WTC11 (cell line): Measurements from ENCODE around the gene BPIFA2. TPM values are rescaled to one million over a fixed set of nuclear protein-coding genes. Genes with fewer than 3 reads are reported as not detected.

ENCODE experiments used
- ATAC-seq: fragments of 200-7000 bp; cut with Tn5 transposase; 2 replicates; pipeline ENCODE4 v1.10.0; 2021; ENCODE audit warnings: mild to moderate bottlenecking, moderate library complexity
- CTCF ChIA-PET: fragments of 300-600 bp; sonication (Branson Sonifier 250); formaldehyde crosslinking; loops from one replicate; lab custom pipeline; 2021; ENCODE audit warnings: antibody characterized with exemption; lab: Charles Lee
- POLR2A ChIA-PET: fragments of 350-600 bp; sonication (Branson Sonifier 250); formaldehyde crosslinking; loops from one replicate; lab custom pipeline; 2021; ENCODE audit warnings: antibody characterized with exemption; lab: Charles Lee
- DNase-seq: peaks from one replicate; pipeline ENCODE4 v3.0.0; 2021; ENCODE audit warnings: low spot score
- H3K27ac Mint-ChIP-seq: 2 replicates; pipeline ENCODE4 v1.8.0; 2021; ENCODE audit warnings: mixed read lengths
- H3K27me3 Mint-ChIP-seq: 2 replicates; pipeline ENCODE4 v1.8.0; 2021; ENCODE audit warnings: low read depth, mild to moderate bottlenecking, moderate library complexity, mixed read lengths
- H3K36me3 Mint-ChIP-seq: 2 replicates; pipeline ENCODE4 v1.8.0; 2021; ENCODE audit warnings: mixed read lengths
- H3K4me1 Mint-ChIP-seq: 2 replicates; pipeline ENCODE4 v1.8.0; 2022; ENCODE audit warnings: mixed read lengths
- H3K4me3 Mint-ChIP-seq: 2 replicates; pipeline ENCODE4 v1.8.0; 2021; ENCODE audit warnings: mild to moderate bottlenecking, moderate library complexity, mixed read lengths
- H3K9me3 Mint-ChIP-seq: 2 replicates; pipeline ENCODE4 v1.8.0; 2021; ENCODE audit warnings: mixed read lengths
- AR ChIP-seq: fragments of 250-450 bp; sonication (Bioruptor Pico); IDR thresholded peaks from 2 replicates; pipeline ENCODE4 v1.9.0; 2021; ENCODE audit warnings: mild to moderate bottlenecking
- ARID4B ChIP-seq: sonication (generic); formaldehyde crosslinking; IDR thresholded peaks from 2 replicates; pipeline ENCODE4 v1.8.0; 2023; ENCODE audit warnings: missing genetic modification reagents, mild to moderate bottlenecking, borderline replicate concordance
- CREB1 ChIP-seq: sonication (generic); formaldehyde crosslinking; IDR thresholded peaks from 2 replicates; pipeline ENCODE4 v1.8.0; 2023; ENCODE audit warnings: mild to moderate bottlenecking, missing genetic modification reagents
- ELF4 ChIP-seq: sonication (generic); formaldehyde crosslinking; IDR thresholded peaks from 2 replicates; pipeline ENCODE4 v1.8.1; 2022; ENCODE audit warnings: low read depth, mild to moderate bottlenecking, moderate library complexity, missing genetic modification reagents
- EMX1 ChIP-seq: fragments of 250-450 bp; sonication (Bioruptor Pico); IDR thresholded peaks from 2 replicates; pipeline ENCODE4 v1.8.0; 2021; ENCODE audit warnings: mild to moderate bottlenecking
- ETV6 ChIP-seq: sonication (generic); formaldehyde crosslinking; IDR thresholded peaks from 2 replicates; pipeline ENCODE4 v1.8.1; 2022; ENCODE audit warnings: mild to moderate bottlenecking, missing genetic modification reagents
- GABPB1 ChIP-seq: sonication (generic); formaldehyde crosslinking; IDR thresholded peaks from 2 replicates; pipeline ENCODE4 v1.8.1; 2023; ENCODE audit warnings: mild to moderate bottlenecking, missing genetic modification reagents
- HMGA2 ChIP-seq: fragments of 250-450 bp; sonication (Bioruptor Pico); IDR thresholded peaks from 2 replicates; pipeline ENCODE4 v1.4.0; 2021; ENCODE audit warnings: mild to moderate bottlenecking, moderate library complexity
- KAT7 ChIP-seq: sonication (generic); formaldehyde crosslinking; IDR thresholded peaks from 2 replicates; pipeline ENCODE4 v1.8.1; 2023; ENCODE audit warnings: missing genetic modification reagents, mild to moderate bottlenecking, borderline replicate concordance
- MLX ChIP-seq: sonication (generic); formaldehyde crosslinking; IDR thresholded peaks from 2 replicates; pipeline ENCODE4 v1.8.1; 2023; ENCODE audit warnings: mild to moderate bottlenecking, missing genetic modification reagents, moderate library complexity
- NFATC4 ChIP-seq: fragments of 250-450 bp; sonication (Bioruptor Pico); IDR thresholded peaks from 2 replicates; pipeline ENCODE4 v1.9.0; 2021; ENCODE audit warnings: mild to moderate bottlenecking
- NFYB ChIP-seq: sonication (generic); formaldehyde crosslinking; conservative IDR thresholded peaks from 2 replicates; pipeline ENCODE4 v1.8.0; 2022; ENCODE audit warnings: low read depth, missing genetic modification reagents
- NR1H2 ChIP-seq: sonication (generic); formaldehyde crosslinking; IDR thresholded peaks from 2 replicates; pipeline ENCODE4 v1.9.0; 2021; ENCODE audit warnings: mild to moderate bottlenecking, moderate library complexity, missing genetic modification reagents
- SMAD3 ChIP-seq: sonication (generic); formaldehyde crosslinking; IDR thresholded peaks from 2 replicates; pipeline ENCODE4 v1.8.0; 2022; ENCODE audit warnings: missing genetic modification reagents, mild to moderate bottlenecking, borderline replicate concordance
- TCF7 ChIP-seq: sonication (generic); formaldehyde crosslinking; IDR thresholded peaks from 2 replicates; pipeline ENCODE4 v1.8.0; 2022; ENCODE audit warnings: mild to moderate bottlenecking, low read depth, missing genetic modification reagents, moderate library complexity
- USF1 ChIP-seq: sonication (generic); formaldehyde crosslinking; IDR thresholded peaks from 2 replicates; pipeline ENCODE4 v1.8.0; 2022; ENCODE audit warnings: mild to moderate bottlenecking, missing genetic modification reagents
- ZNF219 ChIP-seq: sonication (generic); formaldehyde crosslinking; IDR thresholded peaks from 2 replicates; pipeline ENCODE4 v1.8.0; 2023; ENCODE audit warnings: missing genetic modification reagents, mild to moderate bottlenecking, borderline replicate concordance
- ZNF396 ChIP-seq: fragments of 250-450 bp; sonication (Bioruptor Pico); IDR thresholded peaks from 2 replicates; pipeline ENCODE4 v1.8.0; 2021; ENCODE audit warnings: mild to moderate bottlenecking, moderate library complexity, borderline replicate concordance
- ZNF423 ChIP-seq: fragments of 250-450 bp; sonication (Bioruptor Pico); IDR thresholded peaks from 2 replicates; pipeline ENCODE4 v2.1.2; 2022; ENCODE audit warnings: mild to moderate bottlenecking, moderate library complexity
- ZNF425 ChIP-seq: fragments of 250-450 bp; sonication (Bioruptor Pico); conservative IDR thresholded peaks from 2 replicates; pipeline ENCODE4 v1.9.0; 2021; ENCODE audit warnings: mild to moderate bottlenecking
- total RNA-seq: library from RNA; stranded (reverse); gene quantifications from 3 replicates; pipeline ENCODE4 v1.2.3, GENCODE V29; 2021
- TF ChIP-seq, protein P1 (sequence below): sonication (generic); formaldehyde crosslinking; IDR thresholded peaks from 2 replicates; pipeline ENCODE4 v1.8.0; 2022; ENCODE audit warnings: mild to moderate bottlenecking, missing genetic modification reagents

The BPIFA2 gene
- total RNA-seq, 1 experiment from 2014 or later, result not detected

GRCh38 chr20:33145521-33145920 lies 22.4 kb upstream of the BPIFA2 start:
- POLR2A ChIA-PET, result no interaction called here
- CTCF ChIA-PET, result no interaction called here
- Mint-ChIP-seq H3K36me3 (no peaks in the 10 kb centered on the region), H3K4me1 (no peaks in the 10 kb centered on the region), H3K27me3 (peaks cover 24% of the 10 kb centered on the region), H3K9me3 (peaks cover 14% of the 10 kb centered on the region), H3K4me3 (no peak overlapping the region), H3K27ac (no peak overlapping the region)
- DNase-seq, result no peak
- TF ChIP-seq ETV6 (CRISPR knock-in tag) (no peak), MLX (no peak), USF1 (CRISPR knock-in tag) (no peak), NFYB (CRISPR knock-in tag) (no peak)
- TF ChIP-seq, protein P1, sequence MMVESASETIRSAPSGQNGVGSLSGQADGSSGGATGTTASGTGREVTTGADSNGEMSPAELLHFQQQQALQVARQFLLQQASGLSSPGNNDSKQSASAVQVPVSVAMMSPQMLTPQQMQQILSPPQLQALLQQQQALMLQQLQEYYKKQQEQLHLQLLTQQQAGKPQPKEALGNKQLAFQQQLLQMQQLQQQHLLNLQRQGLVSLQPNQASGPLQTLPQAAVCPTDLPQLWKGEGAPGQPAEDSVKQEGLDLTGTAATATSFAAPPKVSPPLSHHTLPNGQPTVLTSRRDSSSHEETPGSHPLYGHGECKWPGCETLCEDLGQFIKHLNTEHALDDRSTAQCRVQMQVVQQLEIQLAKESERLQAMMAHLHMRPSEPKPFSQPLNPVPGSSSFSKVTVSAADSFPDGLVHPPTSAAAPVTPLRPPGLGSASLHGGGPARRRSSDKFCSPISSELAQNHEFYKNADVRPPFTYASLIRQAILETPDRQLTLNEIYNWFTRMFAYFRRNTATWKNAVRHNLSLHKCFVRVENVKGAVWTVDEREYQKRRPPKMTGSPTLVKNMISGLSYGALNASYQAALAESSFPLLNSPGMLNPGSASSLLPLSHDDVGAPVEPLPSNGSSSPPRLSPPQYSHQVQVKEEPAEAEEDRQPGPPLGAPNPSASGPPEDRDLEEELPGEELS (CRISPR knock-in tag), result no peak
- TF ChIP-seq, all 79 proteins: peak for 0
- no peak for ATAC-seq

- CTCF ChIA-PET, result no interaction called here
- Mint-ChIP-seq H3K4me3 (no peak overlapping the region), H3K27ac (no peak overlapping the region; the same call in 1 of the 2 replicates), H3K4me1 (no peaks in the 10 kb centered on the region), H3K36me3 (no peaks in the 10 kb centered on the region), H3K9me3 (peaks cover 14% of the 10 kb centered on the region), H3K27me3 (peaks cover 20% of the 10 kb centered on the region)
- POLR2A ChIA-PET, result no interaction called here
- ATAC-seq (no peak), DNase-seq (no peak)
- TF ChIP-seq AR (CRISPR knock-in tag) (no peak), ZNF423 (CRISPR knock-in tag) (no peak), ZNF396 (CRISPR knock-in tag) (no peak), GABPB1 (CRISPR knock-in tag) (no peak), NFATC4 (CRISPR knock-in tag) (no peak), TCF7 (CRISPR knock-in tag) (no peak), SMAD3 (CRISPR knock-in tag) (no peak), CREB1 (CRISPR knock-in tag) (no peak), ELF4 (no peak)
Observed at GRCh38 chr20:33147299-33147698, 20.7 kb upstream of the BPIFA2 start.

GRCh38 chr20:33148040-33148439 lies 19.9 kb upstream of the BPIFA2 start:
- ChIA-PET CTCF (no interaction called here), POLR2A (no interaction called here)
- Mint-ChIP-seq H3K27ac (no peak overlapping the region), H3K4me1 (no peaks in the 10 kb centered on the region), H3K27me3 (peaks cover 16% of the 10 kb centered on the region), H3K4me3 (no peak overlapping the region), H3K36me3 (no peaks in the 10 kb centered on the region), H3K9me3 (peaks cover 10% of the 10 kb centered on the region)
- DNase-seq (no peak), ATAC-seq (no peak)
- TF ChIP-seq NR1H2, result no peak
- TF ChIP-seq KAT7 (CRISPR knock-in tag), result no peak
- TF ChIP-seq ARID4B (CRISPR knock-in tag), result no peak
- TF ChIP-seq EMX1 (CRISPR knock-in tag), result no peak
- TF ChIP-seq ZNF219 (CRISPR knock-in tag), result no peak
- no peak for TF ChIP-seq HMGA2 (CRISPR knock-in tag)
- TF ChIP-seq ZNF425 (CRISPR knock-in tag), result no peak
